T-helper 17 cell (primary cell): ENCODE measurements around the gene BRICD5. TPM values are rescaled to one million over a fixed set of nuclear protein-coding genes. Genes with fewer than 3 reads are reported as not detected.

Experiments used
- ATAC-seq: fragments of 150-1000 bp; cut with Tn5 transposase; 2 replicates; pipeline ENCODE4 v1.10.0; 2021; ENCODE audit warnings: mild to moderate bottlenecking, moderate library complexity
- DNase-seq, 3 donors: peaks; one replicate each; pipeline versions ENCODE4 v3.0.0 to v3.0.0-alpha.2; 2020 to 2021
- H3K9me3 ChIP-seq: one replicate; pipeline ENCODE4 v1.7.0; 2013; ENCODE audit warnings: low read length, mild to moderate bottlenecking; ENCODE audit not compliant: control insufficient read depth, poor library complexity, severe bottlenecking
- H3K27ac Mint-ChIP-seq: one replicate; pipeline ENCODE4 v1.8.0; 2022; ENCODE audit warnings: mild to moderate bottlenecking, moderate library complexity, mixed read lengths
- H3K27me3 Mint-ChIP-seq: one replicate; pipeline ENCODE4 v1.8.0; 2022; ENCODE audit warnings: mixed read lengths
- H3K36me3 Mint-ChIP-seq: one replicate; pipeline ENCODE4 v1.8.0; 2022; ENCODE audit warnings: low read depth, mixed read lengths
- H3K4me1 Mint-ChIP-seq: one replicate; pipeline ENCODE4 v1.8.0; 2022; ENCODE audit warnings: mild to moderate bottlenecking, mixed read lengths
- H3K4me3 Mint-ChIP-seq: one replicate; pipeline ENCODE4 v1.8.0; 2022; ENCODE audit warnings: mild to moderate bottlenecking, moderate library complexity, mixed read lengths
- total RNA-seq, 4 donors: library from RNA in 2 of 4; stranded (reverse) in 2 of 4; gene quantifications; one replicate each; pipeline ENCODE4 v1.2.3 and lab custom pipeline; 2022 to 2026

The BRICD5 gene
- total RNA-seq, 2 donors from 2014 or later, result 2.6 to 4.0 TPM

DNA sequence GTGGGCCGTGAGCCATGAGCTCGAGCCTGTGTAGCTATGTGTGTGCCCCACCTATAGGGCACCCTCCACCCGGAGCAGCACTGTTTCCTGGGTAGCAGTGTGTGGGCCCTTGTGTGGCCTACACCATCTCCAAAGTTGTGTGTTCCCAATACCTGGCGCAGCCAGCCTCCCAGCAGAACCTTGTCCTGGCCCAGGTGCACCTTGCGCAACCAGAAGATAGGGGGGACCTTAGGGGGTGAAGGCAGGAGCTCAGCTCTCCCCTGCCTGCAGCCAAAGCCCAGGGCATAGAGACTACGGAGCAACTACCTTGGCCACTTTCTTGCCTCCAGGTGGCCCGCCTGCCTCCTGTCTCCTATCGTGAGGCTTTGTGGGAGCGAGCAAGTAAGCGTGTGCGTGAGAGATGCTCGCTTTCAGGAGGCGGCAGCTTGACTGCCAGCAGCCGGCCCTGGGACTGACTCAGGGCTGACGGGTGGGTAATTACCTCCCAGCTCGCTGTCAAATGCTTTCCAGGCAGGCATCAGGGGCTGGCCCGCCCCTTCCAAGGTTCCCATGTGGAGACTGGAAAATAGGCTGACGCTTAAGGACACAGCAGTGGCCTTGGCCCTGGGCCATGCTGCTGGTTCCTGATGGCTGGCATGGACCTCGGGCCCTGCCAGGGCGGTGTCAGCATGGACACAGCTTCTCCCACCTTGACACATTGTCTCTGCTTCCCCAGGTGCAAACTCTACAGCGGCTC lies 36.1 kb downstream of the BRICD5 start:
- no peak for DNase-seq
- no peak for ATAC-seq
- Mint-ChIP-seq H3K27me3 (no peaks in the 10 kb centered on the region), H3K27ac (no peak overlapping the region), H3K4me1 (no peaks in the 10 kb centered on the region), H3K4me3 (no peak overlapping the region), H3K36me3 (no peaks in the 10 kb centered on the region)
- no peaks in the 10 kb centered on the region for H3K9me3 ChIP-seq

DNA sequence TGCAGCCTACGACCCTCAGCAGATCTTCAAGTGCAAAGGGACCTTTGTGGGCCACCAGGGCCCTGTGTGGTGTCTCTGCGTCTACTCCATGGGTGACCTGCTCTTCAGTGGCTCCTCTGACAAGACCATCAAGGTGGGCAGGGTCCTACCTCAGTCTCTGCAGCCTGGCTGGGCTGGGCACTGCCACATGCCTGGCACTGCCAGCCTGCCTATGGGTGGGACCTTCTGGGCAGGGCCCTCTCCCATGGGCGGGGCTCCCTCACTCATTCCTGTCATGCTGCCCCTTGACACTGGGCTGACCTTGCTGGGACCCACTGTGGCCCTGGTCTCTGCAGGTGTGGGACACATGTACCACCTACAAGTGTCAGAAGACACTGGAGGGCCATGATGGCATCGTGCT lies 36.7 kb downstream of the BRICD5 start:
- Mint-ChIP-seq H3K4me3 (peak overlapping the region; percentile 31), H3K27me3 (no peaks in the 10 kb centered on the region), H3K36me3 (no peaks in the 10 kb centered on the region), H3K27ac (no peak overlapping the region), H3K4me1 (no peaks in the 10 kb centered on the region)
- ATAC-seq (no peak), DNase-seq (no peak)
- no peaks in the 10 kb centered on the region for H3K9me3 ChIP-seq

DNA sequence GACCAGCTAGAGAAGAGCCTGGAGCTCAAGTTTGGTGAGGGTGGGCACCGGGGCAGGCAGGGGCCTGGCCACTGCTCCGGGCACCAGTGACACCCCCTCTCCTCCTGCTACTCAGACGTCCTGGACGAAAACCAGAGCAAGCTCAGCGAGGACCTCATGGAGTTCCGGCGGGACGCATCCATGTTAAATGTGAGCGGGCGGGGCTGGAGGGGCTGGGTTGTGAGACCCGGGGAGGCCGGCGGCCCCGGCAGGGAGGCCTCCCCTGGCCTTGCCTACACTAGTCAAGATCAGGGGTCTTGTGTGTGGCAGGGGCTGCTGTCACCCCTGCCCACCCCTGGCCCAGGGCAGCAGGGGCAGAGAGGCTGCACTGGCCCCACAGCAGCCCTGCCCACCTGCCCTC lies 37.3 kb downstream of the BRICD5 start:
- DNase-seq (no peak), ATAC-seq (no peak)
- no peaks in the 10 kb centered on the region for H3K9me3 ChIP-seq
- H3K4me3 Mint-ChIP-seq, result no peak overlapping the region
- no peaks in the 10 kb centered on the region for H3K4me1 Mint-ChIP-seq
- no peaks in the 10 kb centered on the region for H3K36me3 Mint-ChIP-seq
- no peaks in the 10 kb centered on the region for H3K27me3 Mint-ChIP-seq
- no peak overlapping the region for H3K27ac Mint-ChIP-seq

DNA sequence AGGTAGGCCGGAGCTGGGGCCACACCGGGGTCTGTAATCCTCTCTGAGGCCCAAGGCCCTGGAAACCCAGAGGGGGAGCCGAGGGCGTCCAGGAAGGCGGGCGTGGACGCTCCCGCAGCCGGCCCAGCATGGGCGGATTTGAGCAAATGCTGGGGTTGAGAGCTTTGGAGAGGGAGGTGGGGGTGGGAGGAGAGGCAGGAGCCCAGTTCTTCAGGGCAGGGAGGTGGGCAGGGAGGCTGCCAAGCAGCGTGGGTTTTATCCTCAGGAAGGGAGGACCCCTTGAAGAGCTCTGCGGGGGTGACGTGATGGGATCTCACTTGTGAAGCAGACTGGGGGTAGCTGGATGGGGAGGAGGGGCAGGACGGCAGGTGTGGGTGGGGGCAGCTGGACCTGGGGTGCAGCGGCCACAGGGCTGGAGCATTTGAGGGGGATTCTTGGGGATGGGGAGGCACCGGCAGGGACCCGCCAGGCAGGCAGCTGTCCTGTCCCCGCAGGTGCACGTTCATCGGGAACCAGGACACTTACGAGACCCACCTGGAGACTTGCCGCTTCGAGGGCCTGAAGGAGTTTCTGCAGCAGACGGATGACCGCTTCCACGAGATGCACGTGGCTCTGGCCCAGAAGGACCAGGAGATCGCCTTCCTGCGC lies 37.9 kb downstream of the BRICD5 start:
- Mint-ChIP-seq H3K4me3 (no peak overlapping the region), H3K27ac (no peak overlapping the region), H3K4me1 (no peaks in the 10 kb centered on the region), H3K27me3 (no peaks in the 10 kb centered on the region), H3K36me3 (no peaks in the 10 kb centered on the region)
- H3K9me3 ChIP-seq, result no peaks in the 10 kb centered on the region
- DNase-seq (no peak), ATAC-seq (no peak)

DNA sequence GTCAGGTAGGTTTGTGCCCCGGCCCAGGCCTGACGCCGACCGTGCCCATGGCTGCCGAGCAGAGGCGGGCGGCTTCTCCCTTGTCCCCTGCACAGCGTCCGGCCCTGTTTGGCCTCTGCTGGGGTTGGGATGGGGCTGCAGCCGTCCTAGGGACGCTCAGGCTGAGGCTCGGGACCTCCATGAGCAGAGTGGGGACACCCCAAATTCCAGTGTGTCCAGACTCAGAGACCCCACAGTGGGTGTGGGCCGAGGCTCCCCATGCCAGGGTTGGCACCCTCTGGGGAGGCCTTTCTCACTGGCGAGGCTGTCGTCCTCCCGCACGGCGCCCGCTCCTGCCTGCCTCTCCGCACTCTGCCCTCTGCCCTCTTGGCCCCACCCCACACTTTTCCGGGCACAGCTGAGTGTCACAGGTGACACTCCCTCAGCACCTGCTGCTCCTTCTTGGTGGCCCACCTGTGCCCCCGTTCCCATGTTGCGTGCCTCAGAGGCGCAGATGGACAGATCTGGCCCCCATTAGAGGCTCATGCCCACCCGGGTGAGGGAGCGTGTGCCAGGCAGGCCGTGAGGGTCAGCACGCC lies 39.0 kb downstream of the BRICD5 start:
- H3K36me3 Mint-ChIP-seq, result no peaks in the 10 kb centered on the region
- ATAC-seq (no peak), DNase-seq (no peak)
- H3K27ac Mint-ChIP-seq, result no peak overlapping the region
- H3K9me3 ChIP-seq, result no peaks in the 10 kb centered on the region
- H3K4me3 Mint-ChIP-seq, result no peak overlapping the region
- H3K27me3 Mint-ChIP-seq, result no peaks in the 10 kb centered on the region
- H3K4me1 Mint-ChIP-seq, result no peaks in the 10 kb centered on the region

DNA sequence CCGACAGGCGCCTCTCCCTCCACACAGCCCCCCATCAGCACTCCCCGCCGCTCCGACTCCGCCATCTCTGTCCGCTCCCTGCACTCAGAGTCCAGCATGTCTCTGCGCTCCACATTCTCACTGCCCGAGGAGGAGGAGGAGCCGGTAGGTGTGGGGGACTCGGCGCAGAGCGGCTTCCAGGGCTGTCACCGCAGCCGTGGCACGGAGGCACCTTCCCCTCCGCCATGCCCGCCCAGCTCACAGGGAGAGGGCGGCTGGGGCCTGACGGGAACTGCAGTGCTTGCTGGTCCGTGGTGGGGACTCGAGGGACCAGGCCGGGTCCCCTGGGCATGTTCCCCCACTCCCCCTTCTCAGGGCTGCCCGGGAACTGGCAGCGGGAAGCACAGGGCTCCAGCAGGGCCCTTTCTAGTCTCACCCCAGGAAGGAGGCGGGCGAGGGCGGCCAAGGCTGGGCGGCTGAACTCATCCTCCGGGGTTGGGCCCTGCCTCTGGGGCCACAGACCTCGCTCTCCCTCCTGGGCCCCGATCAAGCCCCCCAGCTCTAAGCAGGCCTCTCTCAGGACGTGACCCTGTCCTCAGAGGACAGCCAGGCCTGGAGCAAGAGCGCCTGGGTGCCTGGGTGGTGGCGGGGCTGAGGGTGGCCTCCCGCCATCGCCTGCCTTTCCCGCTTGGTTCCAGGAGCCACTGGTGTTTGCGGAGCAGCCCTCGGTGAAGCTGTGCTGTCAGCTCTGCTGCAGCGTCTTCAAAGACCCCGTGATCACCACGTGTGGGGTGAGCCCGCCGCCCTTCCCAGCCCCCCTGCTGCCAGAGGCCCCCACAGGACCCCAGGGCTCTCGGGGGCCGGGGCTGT lies 39.9 kb downstream of the BRICD5 start:
- ATAC-seq (no peak), DNase-seq (no peak)
- no peaks in the 10 kb centered on the region for H3K9me3 ChIP-seq
- H3K27ac Mint-ChIP-seq, result no peak overlapping the region
- no peaks in the 10 kb centered on the region for H3K27me3 Mint-ChIP-seq
- H3K36me3 Mint-ChIP-seq, result no peaks in the 10 kb centered on the region
- no peak overlapping the region for H3K4me3 Mint-ChIP-seq
- H3K4me1 Mint-ChIP-seq, result no peaks in the 10 kb centered on the region

DNA sequence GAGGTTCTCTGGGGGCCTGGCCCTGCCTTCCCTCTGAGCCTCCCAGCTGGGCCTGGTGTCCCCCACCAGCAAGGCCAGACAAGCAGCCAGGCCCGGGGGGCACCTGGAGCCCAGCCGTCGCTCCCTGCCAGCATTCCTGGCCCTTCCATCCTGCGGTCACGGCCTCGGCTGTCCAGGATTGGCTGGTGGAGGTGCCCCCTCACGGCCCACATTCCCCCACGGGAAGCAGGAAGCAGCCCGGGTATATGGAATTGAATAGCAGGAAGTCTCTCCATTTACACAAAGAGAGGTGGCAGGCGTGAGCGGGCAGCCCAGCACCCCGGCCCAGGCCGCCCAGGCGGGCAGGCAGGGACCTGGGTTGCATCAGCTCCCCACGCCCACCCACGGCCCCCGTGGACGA lies 40.6 kb downstream of the BRICD5 start:
- H3K9me3 ChIP-seq, result no peaks in the 10 kb centered on the region
- ATAC-seq (no peak), DNase-seq (no peak)
- Mint-ChIP-seq H3K4me3 (no peak overlapping the region), H3K27me3 (no peaks in the 10 kb centered on the region), H3K4me1 (no peaks in the 10 kb centered on the region), H3K36me3 (no peaks in the 10 kb centered on the region), H3K27ac (no peak overlapping the region)

DNA sequence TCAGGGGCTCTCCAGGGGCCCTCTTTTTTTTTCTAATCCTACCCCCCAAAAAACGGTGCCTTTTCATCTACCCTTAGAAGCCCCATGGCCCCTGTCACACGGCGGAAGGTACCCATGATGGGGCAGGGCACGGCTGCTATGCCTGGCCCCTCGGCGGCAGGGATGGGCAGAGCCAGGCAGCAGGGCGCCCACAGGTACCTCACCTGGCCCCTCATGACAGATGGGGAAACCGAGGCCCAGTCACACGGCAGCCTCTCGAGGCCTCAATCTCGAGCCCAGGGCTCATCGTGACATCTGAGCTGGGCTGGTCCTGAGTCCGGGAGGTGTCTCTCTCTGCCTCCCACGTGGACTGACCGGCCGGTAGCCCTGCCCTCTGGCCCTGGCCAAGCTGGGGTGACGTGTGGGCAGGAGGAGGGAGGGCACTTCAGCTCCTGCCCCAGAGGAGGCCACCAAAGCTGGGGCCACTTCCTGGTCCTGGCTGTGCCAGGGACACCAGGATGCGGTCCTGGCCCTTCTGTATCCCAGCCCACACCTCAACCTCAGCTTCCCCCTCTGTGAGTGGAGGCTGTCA lies 43.5 kb downstream of the BRICD5 start:
- Mint-ChIP-seq H3K27ac (no peak overlapping the region), H3K36me3 (no peaks in the 10 kb centered on the region), H3K27me3 (no peaks in the 10 kb centered on the region), H3K4me3 (no peak overlapping the region), H3K4me1 (no peaks in the 10 kb centered on the region)
- no peaks in the 10 kb centered on the region for H3K9me3 ChIP-seq
- ATAC-seq (no peak), DNase-seq (no peak)

DNA sequence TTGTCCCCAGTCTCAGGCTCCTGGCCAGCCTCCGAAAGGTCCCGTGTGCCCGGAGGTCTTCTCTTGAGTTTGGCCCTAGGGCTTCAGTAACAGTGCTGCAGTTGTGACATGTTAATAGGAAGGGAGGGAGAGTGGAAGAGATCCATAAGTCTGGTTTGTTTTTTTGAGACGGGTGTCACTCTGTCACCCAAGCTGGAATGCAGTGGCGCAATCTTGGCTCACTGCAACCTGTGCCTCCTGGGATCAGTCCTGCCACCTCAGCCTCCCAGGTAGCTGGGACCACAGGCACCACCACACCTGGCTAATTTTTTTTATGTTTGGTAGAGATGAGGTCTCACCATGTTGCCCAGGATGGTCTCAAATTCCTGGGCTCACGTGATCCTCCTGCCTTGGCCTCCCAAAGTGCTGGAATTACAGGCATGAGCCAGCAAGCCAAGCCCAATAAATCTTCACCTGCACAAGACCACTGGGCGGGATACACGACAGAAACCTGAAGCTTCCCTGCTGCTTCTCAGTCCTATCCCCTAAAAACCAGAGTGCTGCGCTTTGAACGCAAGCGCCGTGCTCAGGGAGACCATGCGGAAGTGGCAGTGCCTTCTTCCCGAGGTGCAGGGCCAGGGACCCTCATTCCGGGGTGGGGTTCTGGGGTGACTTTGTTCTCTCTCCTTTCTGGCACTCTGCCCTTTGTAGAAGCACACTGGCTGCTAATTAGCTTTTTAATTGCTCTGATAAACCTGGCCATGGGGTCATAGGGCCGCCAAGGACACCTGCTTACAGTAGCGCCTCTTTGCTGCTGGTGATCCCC lies 44.2 kb downstream of the BRICD5 start:
- ATAC-seq (no peak), DNase-seq (no peak)
- no peaks in the 10 kb centered on the region for H3K9me3 ChIP-seq
- H3K27ac Mint-ChIP-seq, result no peak overlapping the region
- H3K4me3 Mint-ChIP-seq, result no peak overlapping the region
- no peaks in the 10 kb centered on the region for H3K4me1 Mint-ChIP-seq
- no peaks in the 10 kb centered on the region for H3K36me3 Mint-ChIP-seq
- no peaks in the 10 kb centered on the region for H3K27me3 Mint-ChIP-seq

DNA sequence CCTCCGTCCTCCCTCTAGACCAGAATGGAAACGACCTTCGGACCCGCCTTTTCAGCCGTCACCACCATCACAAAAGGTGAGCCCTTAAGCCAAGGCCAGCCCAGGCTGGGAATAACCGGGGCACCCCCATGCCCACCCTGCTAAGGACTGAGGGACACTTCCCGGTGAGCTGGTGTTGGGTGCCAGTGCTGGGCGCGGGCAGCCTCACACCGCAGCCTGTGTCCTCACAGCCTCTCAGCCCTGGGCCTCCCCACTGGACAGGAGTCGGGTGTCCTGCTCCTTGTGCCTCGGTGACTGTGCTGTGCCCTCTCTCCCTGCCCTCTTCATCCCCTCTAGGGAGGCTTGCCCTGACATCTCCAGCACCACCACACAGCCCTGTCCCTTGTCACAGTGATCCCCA lies 44.8 kb downstream of the BRICD5 start:
- no peaks in the 10 kb centered on the region for H3K9me3 ChIP-seq
- H3K27ac Mint-ChIP-seq, result no peak overlapping the region
- no peaks in the 10 kb centered on the region for H3K36me3 Mint-ChIP-seq
- no peak for ATAC-seq
- no peak overlapping the region for H3K4me3 Mint-ChIP-seq
- H3K27me3 Mint-ChIP-seq, result no peaks in the 10 kb centered on the region
- DNase-seq, result no peak
- H3K4me1 Mint-ChIP-seq, result peaks cover 2% of the 10 kb centered on the region

DNA sequence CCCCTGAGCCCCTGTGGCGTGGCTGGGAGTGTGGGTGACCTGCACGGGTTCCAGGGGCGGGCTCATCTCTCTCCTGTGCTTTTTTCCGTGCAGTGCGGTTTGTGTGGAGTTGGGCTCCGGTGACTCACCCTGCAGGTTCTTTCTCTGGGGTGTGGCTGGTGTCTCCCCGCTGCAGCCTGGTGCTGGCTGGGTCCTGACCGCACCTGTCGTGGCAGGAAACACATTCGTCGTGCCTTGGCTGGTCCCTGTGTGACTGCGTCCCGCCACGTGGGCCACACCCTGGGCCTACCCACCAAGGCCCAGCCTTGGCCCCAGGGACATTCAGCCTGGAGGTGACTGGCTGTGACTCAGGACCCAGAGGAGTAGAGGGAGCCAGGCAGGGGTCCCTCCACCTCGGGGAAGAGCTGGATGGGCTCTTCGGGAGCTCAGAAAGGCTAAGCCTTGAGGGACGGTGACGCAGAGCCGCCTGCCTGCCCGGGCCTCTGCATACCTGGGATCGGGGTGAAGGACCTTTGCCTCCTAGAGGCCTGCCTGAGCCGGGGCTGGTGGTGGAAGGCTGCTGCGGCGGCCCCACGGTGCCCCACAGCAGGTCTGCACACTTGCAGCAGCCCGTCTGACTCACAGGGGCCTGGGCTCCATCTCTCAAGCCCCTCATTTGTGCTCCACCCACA lies 47.3 kb downstream of the BRICD5 start:
- DNase-seq (no peak), ATAC-seq (peak; percentile 75)
- Mint-ChIP-seq H3K36me3 (no peaks in the 10 kb centered on the region), H3K27me3 (no peaks in the 10 kb centered on the region), H3K4me3 (no peak overlapping the region), H3K27ac (no peak overlapping the region), H3K4me1 (peaks cover 2% of the 10 kb centered on the region)
- H3K9me3 ChIP-seq, result no peaks in the 10 kb centered on the region

DNA sequence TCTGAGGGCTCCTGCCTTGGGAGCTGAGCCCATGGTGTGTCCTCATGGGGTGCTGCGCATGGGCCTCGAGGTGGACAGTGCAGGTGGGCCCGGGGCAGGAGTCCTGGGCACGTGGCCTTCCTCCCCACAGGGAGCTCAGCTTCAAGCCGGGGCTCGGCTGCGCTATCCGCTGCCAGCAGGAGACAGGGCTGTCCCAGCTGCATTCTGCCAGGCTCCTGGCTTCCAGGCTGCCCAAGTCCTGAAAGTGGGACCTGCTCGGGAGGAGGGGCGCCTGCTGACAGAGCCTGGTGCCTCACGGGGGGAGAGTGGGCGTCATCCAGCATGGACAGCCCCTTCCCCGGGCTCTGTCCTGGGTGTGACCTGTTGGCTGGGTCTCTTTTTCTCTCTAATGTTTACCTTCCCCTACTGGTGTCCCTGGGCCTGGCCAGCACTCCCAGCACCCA lies 48.0 kb downstream of the BRICD5 start:
- Mint-ChIP-seq H3K27me3 (no peaks in the 10 kb centered on the region), H3K27ac (no peak overlapping the region), H3K4me1 (peaks cover 2% of the 10 kb centered on the region), H3K4me3 (no peak overlapping the region), H3K36me3 (no peaks in the 10 kb centered on the region)
- H3K9me3 ChIP-seq, result no peaks in the 10 kb centered on the region
- DNase-seq, result no peak
- ATAC-seq, result no peak
